H9 (cell line): Measurements from ENCODE around the gene DNAAF3. TPM values are rescaled to one million over a fixed set of nuclear protein-coding genes. Genes with fewer than 3 reads are reported as not detected.

Experiments used
- DNase-seq: peaks from one replicate; pipeline ENCODE4 v3.0.0-alpha.2; 2017
- H2AFZ ChIP-seq: one replicate; pipeline ENCODE4 v1.6.1; 2013; ENCODE audit warnings: mild to moderate bottlenecking, low read length, control low read depth, moderate library complexity
- H2AK5ac ChIP-seq: 2 replicates; pipeline ENCODE4 v1.6.1; 2013; ENCODE audit warnings: low read length, control low read depth, mixed read lengths; ENCODE audit not compliant: insufficient read length
- H2BK120ac ChIP-seq: one replicate; pipeline ENCODE4 v1.6.1; 2013; ENCODE audit warnings: low read depth, mild to moderate bottlenecking, low read length, control low read depth, inconsistent platforms; ENCODE audit not compliant: poor library complexity, severe bottlenecking
- H2BK12ac ChIP-seq: 2 replicates; pipeline ENCODE4 v1.6.1; 2013; ENCODE audit warnings: low read length, control low read depth, mixed read lengths, low read depth; ENCODE audit not compliant: insufficient read length
- H2BK15ac ChIP-seq: 2 replicates; pipeline ENCODE4 v1.6.1; 2013; ENCODE audit warnings: low read depth, low read length, control low read depth
- H2BK20ac ChIP-seq: one replicate; pipeline ENCODE4 v1.6.1; 2013; ENCODE audit warnings: low read depth, mild to moderate bottlenecking, low read length, control low read depth, inconsistent platforms; ENCODE audit not compliant: poor library complexity, severe bottlenecking
- H2BK5ac ChIP-seq: 2 replicates; pipeline ENCODE4 v1.6.1; 2013; ENCODE audit warnings: low read length, control low read depth, mixed read lengths; ENCODE audit not compliant: insufficient read length
- H3K14ac ChIP-seq: 2 replicates; pipeline ENCODE4 v1.6.1; 2013; ENCODE audit warnings: low read length, control low read depth; ENCODE audit not compliant: insufficient read depth
- H3K18ac ChIP-seq: 2 replicates; pipeline ENCODE4 v1.6.1; 2013; ENCODE audit warnings: low read depth, mild to moderate bottlenecking, mixed read lengths, low read length, control low read depth; ENCODE audit not compliant: insufficient read length
- H3K23ac ChIP-seq: 2 replicates; pipeline ENCODE4 v1.6.1; 2013; ENCODE audit warnings: low read length, control low read depth, mixed read lengths, low read depth; ENCODE audit not compliant: insufficient read length
- H3K23me2 ChIP-seq: 2 replicates; pipeline ENCODE4 v1.6.1; 2013; ENCODE audit warnings: low read depth, mild to moderate bottlenecking, mixed read lengths, low read length, control low read depth; ENCODE audit not compliant: insufficient read length, poor library complexity, severe bottlenecking
- H3K27ac ChIP-seq: 2 replicates; pipeline ENCODE4 v1.5.1; 2013; ENCODE audit warnings: low read length, control low read depth, mixed read lengths, low read depth; ENCODE audit not compliant: insufficient read length
- H3K27me3 ChIP-seq: 2 replicates; pipeline ENCODE4 v1.6.1; 2013; ENCODE audit warnings: low read length, control low read depth, inconsistent platforms; ENCODE audit not compliant: insufficient read depth
- H3K4ac ChIP-seq: 2 replicates; pipeline ENCODE4 v1.6.1; 2013; ENCODE audit warnings: low read depth, mild to moderate bottlenecking, control low read depth, inconsistent platforms, low read length, moderate library complexity
- H3K4me1 ChIP-seq: 2 replicates; pipeline ENCODE4 v1.6.1; 2013; ENCODE audit warnings: low read length, control low read depth, inconsistent platforms; ENCODE audit not compliant: insufficient read depth
- H3K4me2 ChIP-seq: 2 replicates; pipeline ENCODE4 v1.6.1; 2013; ENCODE audit warnings: low read length, control low read depth, mixed read lengths; ENCODE audit not compliant: insufficient read length, insufficient read depth
- H3K56ac ChIP-seq: 2 replicates; pipeline ENCODE4 v1.6.1; 2013; ENCODE audit warnings: low read depth, mild to moderate bottlenecking, mixed read lengths, low read length, control low read depth; ENCODE audit not compliant: insufficient read length
- H3K79me1 ChIP-seq: 2 replicates; pipeline ENCODE4 v1.6.1; 2013; ENCODE audit warnings: low read depth, mild to moderate bottlenecking, moderate library complexity, low read length, control low read depth, inconsistent platforms; ENCODE audit not compliant: insufficient read depth, poor library complexity, severe bottlenecking
- H3K79me2 ChIP-seq: 2 replicates; pipeline ENCODE4 v1.6.1; 2013; ENCODE audit warnings: low read length, control low read depth, inconsistent platforms; ENCODE audit not compliant: insufficient read depth
- H3K9ac ChIP-seq: 2 replicates; pipeline ENCODE4 v1.6.1; 2013; ENCODE audit warnings: low read length, control low read depth, mixed read lengths; ENCODE audit not compliant: insufficient read length; ENCODE audit errors: extremely low read depth
- H3K9me3 ChIP-seq: one replicate; pipeline ENCODE4 v1.6.1; 2013; ENCODE audit warnings: low read depth, low read length, inconsistent platforms; ENCODE audit not compliant: control insufficient read depth
- H3T11ph ChIP-seq: one replicate; pipeline ENCODE4 v1.6.1; 2013; ENCODE audit warnings: mild to moderate bottlenecking, low read length, control low read depth, inconsistent platforms
- H4K20me1 ChIP-seq: one replicate; pipeline ENCODE4 v1.6.1; 2013; ENCODE audit not compliant: control insufficient read depth, insufficient read length, insufficient read depth
- H4K5ac ChIP-seq: 2 replicates; pipeline ENCODE4 v1.6.1; 2013; ENCODE audit warnings: low read depth, mild to moderate bottlenecking, mixed read lengths, low read length, control low read depth; ENCODE audit not compliant: insufficient read length
- H4K8ac ChIP-seq: replicated peaks from 2 replicates; pipeline ENCODE4 v1.6.1; 2013; ENCODE audit warnings: low read length, control low read depth, mixed read lengths, low read depth; ENCODE audit not compliant: insufficient read length
- H4K91ac ChIP-seq: 2 replicates; pipeline ENCODE4 v1.6.1; 2013; ENCODE audit warnings: low read depth, mild to moderate bottlenecking, moderate library complexity, mixed read lengths, low read length, control low read depth; ENCODE audit not compliant: insufficient read length
- H3K27ac Mint-ChIP-seq, 3 experiments: 2 replicates in 2 of 3; 3 replicates in 1 of 3; pipeline ENCODE4 v1.8.0; 2020 to 2021; ENCODE audit warnings: mixed read lengths in 3 of 3, mild to moderate bottlenecking in 1 of 3, moderate library complexity in 1 of 3
- H3K27me3 Mint-ChIP-seq: 2 replicates; pipeline ENCODE4 v1.8.0; 2021; ENCODE audit warnings: low read depth, mild to moderate bottlenecking, moderate library complexity, mixed read lengths
- H3K36me3 Mint-ChIP-seq, 3 experiments: 2 replicates in 2 of 3; 3 replicates in 1 of 3; pipeline ENCODE4 v1.8.0; 2020 to 2021; ENCODE audit warnings: low read depth in 3 of 3, mixed read lengths in 3 of 3; ENCODE audit not compliant: insufficient read depth in 1 of 3
- H3K4me1 Mint-ChIP-seq, 2 experiments: 2 replicates each; pipeline ENCODE4 v1.8.0; 2020; ENCODE audit warnings: mixed read lengths in 2 of 2
- H3K4me3 Mint-ChIP-seq, 2 experiments: 2 replicates in 1 of 2; 3 replicates in 1 of 2; pipeline ENCODE4 v1.8.0; 2020 to 2021; ENCODE audit warnings: mild to moderate bottlenecking in 2 of 2, mixed read lengths in 2 of 2, moderate library complexity in 1 of 2
- H3K9me3 Mint-ChIP-seq, 2 experiments: 2 replicates in 1 of 2; 3 replicates in 1 of 2; pipeline ENCODE4 v1.8.0; 2020; ENCODE audit warnings: mild to moderate bottlenecking in 2 of 2, mixed read lengths in 2 of 2, moderate library complexity in 1 of 2
- WGBS: extraction: QIAGEN DNeasy Blood & Tissue Kit; methylation state at CpG from one replicate; pipeline ENCODE4 v1.1.7; 2013; ENCODE audit warnings: missing lambda C conversion rate, low lambda C conversion rate, mixed read lengths; ENCODE audit not compliant: insufficient read length; ENCODE audit errors: extremely low coverage; 5-methylcytosine and 5-hydroxymethylcytosine counted together
- total RNA-seq: library from RNA; stranded (reverse); gene quantifications from 2 replicates; pipeline ENCODE4 v1.2.1, GENCODE V29; 2021
- TF ChIP-seq, protein P1 (sequence below): fragments of 200-600 bp; sonication (generic); conservative IDR thresholded peaks from 3 replicates; pipeline ENCODE4 v1.8.0; 2021; ENCODE audit warnings: antibody characterized with exemption, mild to moderate bottlenecking

The DNAAF3 gene
- total RNA-seq, 1 experiment from 2014 or later, result 4.6 TPM

DNA sequence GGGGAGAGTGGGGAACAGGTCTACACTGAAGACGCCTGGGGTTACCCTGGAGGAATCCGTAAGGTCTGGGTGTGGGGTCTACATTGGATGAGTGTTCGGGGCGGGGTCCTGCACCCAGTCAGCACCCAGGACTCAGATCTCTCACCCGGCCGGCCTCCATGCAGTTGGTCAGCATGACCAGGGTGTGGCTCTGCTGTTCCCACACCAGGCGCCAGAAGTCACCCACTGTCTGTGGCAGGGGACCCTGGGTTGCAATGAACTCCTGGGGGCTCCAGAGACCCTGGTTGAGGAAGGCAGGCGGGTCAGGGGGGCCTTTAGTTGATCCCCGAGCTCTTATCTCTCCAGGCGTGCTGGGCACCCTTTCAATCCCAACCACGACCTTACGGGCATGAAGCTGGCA is 19.7 kb upstream of the DNAAF3 start:
- Histone ChIP-seq H3K23ac (no peak overlapping the region), H3K79me2 (no peaks in the 10 kb centered on the region), H4K5ac (no peak overlapping the region), H3K4ac (no peak overlapping the region), H3K18ac (no peak overlapping the region), H2BK20ac (no peak overlapping the region), H3K4me1 (no peaks in the 10 kb centered on the region), H3K27ac (no peak overlapping the region), H3K9ac (no peak overlapping the region), H3T11ph (no peak overlapping the region), H2BK12ac (no peak overlapping the region), H2AFZ (no peak overlapping the region), H2AK5ac (no peak overlapping the region), H4K8ac (no peak overlapping the region), H3K27me3 (peaks cover 4% of the 10 kb centered on the region; the same call in 1 of the 2 replicates), H3K23me2 (no peaks in the 10 kb centered on the region), H3K56ac (no peak overlapping the region), H3K79me1 (no peaks in the 10 kb centered on the region), H4K91ac (no peak overlapping the region), H4K20me1 (no peaks in the 10 kb centered on the region), H2BK120ac (no peak overlapping the region), H2BK15ac (no peak overlapping the region), H3K4me2 (no peak overlapping the region), H2BK5ac (no peak overlapping the region), H3K14ac (no peak overlapping the region), H3K9me3 (no peaks in the 10 kb centered on the region)
- TF ChIP-seq, protein P1, sequence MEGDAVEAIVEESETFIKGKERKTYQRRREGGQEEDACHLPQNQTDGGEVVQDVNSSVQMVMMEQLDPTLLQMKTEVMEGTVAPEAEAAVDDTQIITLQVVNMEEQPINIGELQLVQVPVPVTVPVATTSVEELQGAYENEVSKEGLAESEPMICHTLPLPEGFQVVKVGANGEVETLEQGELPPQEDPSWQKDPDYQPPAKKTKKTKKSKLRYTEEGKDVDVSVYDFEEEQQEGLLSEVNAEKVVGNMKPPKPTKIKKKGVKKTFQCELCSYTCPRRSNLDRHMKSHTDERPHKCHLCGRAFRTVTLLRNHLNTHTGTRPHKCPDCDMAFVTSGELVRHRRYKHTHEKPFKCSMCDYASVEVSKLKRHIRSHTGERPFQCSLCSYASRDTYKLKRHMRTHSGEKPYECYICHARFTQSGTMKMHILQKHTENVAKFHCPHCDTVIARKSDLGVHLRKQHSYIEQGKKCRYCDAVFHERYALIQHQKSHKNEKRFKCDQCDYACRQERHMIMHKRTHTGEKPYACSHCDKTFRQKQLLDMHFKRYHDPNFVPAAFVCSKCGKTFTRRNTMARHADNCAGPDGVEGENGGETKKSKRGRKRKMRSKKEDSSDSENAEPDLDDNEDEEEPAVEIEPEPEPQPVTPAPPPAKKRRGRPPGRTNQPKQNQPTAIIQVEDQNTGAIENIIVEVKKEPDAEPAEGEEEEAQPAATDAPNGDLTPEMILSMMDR, result no peak
- Mint-ChIP-seq H3K27ac (no peak overlapping the region), H3K36me3 (no peaks in the 10 kb centered on the region), H3K4me1 (peaks cover 0 to 4% of the 10 kb centered on the region in 2 experiments; a peak in 1 of 4 replicates), H3K9me3 (no peaks in the 10 kb centered on the region), H3K4me3 (no peak overlapping the region), H3K27me3 (peaks cover 53% of the 10 kb centered on the region)
- no peak for DNase-seq
- whole genome bisulfite sequencing, result no CpG with 5 or more reads among the region's 12 CpGs
